ENCODE measurements around the gene BCAS4. TPM values are rescaled to one million over a fixed set of nuclear protein-coding genes. Genes with fewer than 3 reads are reported as not detected.

The BCAS4 gene
- total and polyA plus RNA-seq, 2 experiments from 2014 or later = 22.2 to 24.8 TPM

- H3K36me3 Mint-ChIP-seq (ENCODE audit: low read depth) = peaks cover 20% of the 10 kb centered on the region
- DNase-seq (ENCODE audit: low spot score) (no peak), ATAC-seq (no peak)
- peaks cover 33% of the 10 kb centered on the region for H3K27me3 Mint-ChIP-seq (ENCODE audit: insufficient read depth, low read depth, poor library complexity)
- H3K9me3 Mint-ChIP-seq = no peaks in the 10 kb centered on the region; the same call in 2 of the 3 replicates
- Histone ChIP-seq H4K20me1 (replicated peaks; ENCODE audit: insufficient read depth) (no peaks in the 10 kb centered on the region), H3K4me3 (no peak overlapping the region), H3K79me2 (replicated peaks; ENCODE audit: insufficient read depth) (no peaks in the 10 kb centered on the region; the same call in 1 of the 2 replicates), H3K9me2 (ENCODE audit: insufficient read depth) (no peaks in the 10 kb centered on the region), H2AFZ (no peak overlapping the region), H3K36me3 (ENCODE audit: insufficient read depth) (no peaks in the 10 kb centered on the region), H3K4me2 (no peak overlapping the region), H3K27ac (ENCODE audit: low read depth) (no peak overlapping the region), H3K27me3 (ENCODE audit: insufficient read depth) (no peaks in the 10 kb centered on the region), H3K4me1 (ENCODE audit: insufficient read depth) (peaks cover 18% of the 10 kb centered on the region), H3F3A (replicated peaks; ENCODE audit: low read depth) (peaks cover 7% of the 10 kb centered on the region; the same call in 1 of the 2 replicates)
- H3K27ac Mint-ChIP-seq = no peak overlapping the region
- TF ChIP-seq POLR2AphosphoS5 (IDR thresholded peaks at IDR 0.05; ENCODE audit: low read depth) = no peak
- TF ChIP-seq CREB1 (CRISPR knock-in tag; IDR thresholded peaks at IDR 0.05; ENCODE audit: low read depth) = no peak
- no peak for TF ChIP-seq ZNF462 (CRISPR knock-in tag; IDR thresholded peaks at IDR 0.05)
- no peak for TF ChIP-seq ZNF114 (CRISPR knock-in tag; IDR thresholded peaks at IDR 0.05)
- no peak for TF ChIP-seq STAT1 (IDR thresholded peaks at IDR 0.05; ENCODE audit: unreplicated experiment)
- no peak for TF ChIP-seq ETS1 (IDR thresholded peaks at IDR 0.05)
- H3K4me3 Mint-ChIP-seq = no peak overlapping the region
- H3K4me1 Mint-ChIP-seq = peaks cover 49% of the 10 kb centered on the region
Observed at GRCh38 chr20:50873585-50873984, 78.7 kb downstream of the BCAS4 start.

All from GM23338 (cell line).